DMS153 treated with DMSO at 0.1 percent for 48 hours (cell line): Measurements from ENCODE around the gene SLC46A3.
"Not testable (repeated sequence)": the region's sequence is repeated elsewhere in the genome, so short reads cannot be mapped to it uniquely, and the experiment has no call there.

ENCODE experiments used
- DNase-seq: peaks from one replicate; lab custom pipeline; 2025; ENCODE audit not compliant: unreplicated experiment; lab: John Stamatoyannopoulos, UW

Gene SLC46A3

GRCh38 chr13:28730762-28731161 lies 12.0 kb upstream of the SLC46A3 start:
- DNase-seq = no peak

GRCh38 chr13:28729541-28729940 lies 10.8 kb upstream of the SLC46A3 start:
- DNase-seq = no peak

- no peak for DNase-seq
These were observed 9.9 kb upstream of the SLC46A3 start for GRCh38 chr13:28728642-28729041.

GRCh38 chr13:28725046-28725610 lies 6.4 kb upstream of the SLC46A3 start:
- DNase-seq = no peak

GRCh38 chr13:28723806-28724205 lies 5.0 kb upstream of the SLC46A3 start:
- DNase-seq = no peak

GRCh38 chr13:28719227-28720055 lies 671 bp upstream of the SLC46A3 start:
- no peak for DNase-seq

- no peak for DNase-seq
These were observed 601 bp downstream of the SLC46A3 start for GRCh38 chr13:28718196-28718542.

- DNase-seq = no peak
These were observed 1.6 kb downstream of the SLC46A3 start for GRCh38 chr13:28717170-28717569.

GRCh38 chr13:28716511-28716910 lies 2.3 kb downstream of the SLC46A3 start:
- DNase-seq = no peak

- no peak for DNase-seq
These were observed 4.1 kb downstream of the SLC46A3 start for GRCh38 chr13:28714651-28715050.

GRCh38 chr13:28710161-28710560 lies 8.6 kb downstream of the SLC46A3 start:
- DNase-seq = no peak

- DNase-seq = no peak
These were observed 10.9 kb downstream of the SLC46A3 start for GRCh38 chr13:28707629-28708427.

- DNase-seq = no peak
These were observed 13.2 kb downstream of the SLC46A3 start for GRCh38 chr13:28705461-28706083.

- DNase-seq = no peak
These were observed 13.9 kb downstream of the SLC46A3 start for GRCh38 chr13:28704919-28705318.

GRCh38 chr13:28704282-28704681 lies 14.5 kb downstream of the SLC46A3 start:
- DNase-seq = no peak

- DNase-seq = no peak
These were observed 19.5 kb downstream of the SLC46A3 start for GRCh38 chr13:28699246-28699645.

GRCh38 chr13:28697441-28697840 lies 21.3 kb downstream of the SLC46A3 start:
- no peak for DNase-seq

- not testable (repeated sequence) for DNase-seq
These were observed 24.9 kb downstream of the SLC46A3 start for GRCh38 chr13:28693605-28694491.

GRCh38 chr13:28685892-28686291 lies 32.9 kb downstream of the SLC46A3 start:
- no peak for DNase-seq

GRCh38 chr13:28685114-28685513 lies 33.7 kb downstream of the SLC46A3 start:
- DNase-seq = no peak

GRCh38 chr13:28684257-28684656 lies 34.5 kb downstream of the SLC46A3 start:
- DNase-seq = no peak
